CD4-positive, alpha-beta T cell treated with Interleukin-1 beta for 1 hour (primary cell): ENCODE results near the gene AOC3.
"Not testable (repeated sequence)": the region's sequence is repeated elsewhere in the genome, so short reads cannot be mapped to it uniquely, and the experiment has no call there.

Experiments
- DNase-seq, 2 donors: peaks; one replicate each; pipeline ENCODE4 v3.0.0-alpha.2; 2020 to 2022

Gene AOC3

DNA sequence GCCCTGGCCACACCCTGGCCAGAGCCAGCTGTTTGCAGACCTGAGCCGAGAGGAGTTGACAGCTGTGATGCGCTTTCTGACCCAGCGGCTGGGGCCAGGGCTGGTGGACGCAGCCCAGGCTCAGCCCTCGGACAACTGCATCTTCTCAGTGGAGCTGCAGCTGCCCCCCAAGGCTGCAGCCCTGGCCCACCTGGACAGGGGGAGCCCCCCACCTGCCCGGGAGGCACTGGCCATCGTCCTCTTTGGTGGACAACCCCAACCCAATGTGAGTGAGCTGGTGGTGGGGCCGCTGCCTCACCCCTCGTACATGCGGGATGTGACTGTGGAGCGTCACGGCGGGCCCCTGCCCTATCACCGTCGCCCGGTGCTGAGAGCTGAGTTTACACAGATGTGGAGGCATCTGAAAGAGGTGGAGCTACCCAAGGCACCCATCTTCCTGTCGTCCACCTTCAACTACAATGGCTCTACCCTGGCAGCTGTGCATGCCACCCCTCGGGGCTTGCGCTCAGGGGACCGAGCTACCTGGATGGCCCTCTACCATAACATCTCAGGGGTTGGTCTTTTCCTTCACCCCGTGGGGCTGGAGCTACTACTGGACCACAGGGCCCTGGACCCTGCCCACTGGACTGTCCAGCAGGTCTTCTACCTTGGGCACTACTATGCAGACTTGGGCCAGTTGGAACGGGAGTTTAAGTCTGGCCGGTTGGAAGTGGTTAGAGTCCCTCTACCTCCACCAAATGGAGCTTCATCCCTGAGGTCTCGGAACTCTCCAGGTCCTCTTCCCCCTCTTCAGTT is 6.0 kb upstream of the AOC3 start:
- DNase-seq = no peak

DNA sequence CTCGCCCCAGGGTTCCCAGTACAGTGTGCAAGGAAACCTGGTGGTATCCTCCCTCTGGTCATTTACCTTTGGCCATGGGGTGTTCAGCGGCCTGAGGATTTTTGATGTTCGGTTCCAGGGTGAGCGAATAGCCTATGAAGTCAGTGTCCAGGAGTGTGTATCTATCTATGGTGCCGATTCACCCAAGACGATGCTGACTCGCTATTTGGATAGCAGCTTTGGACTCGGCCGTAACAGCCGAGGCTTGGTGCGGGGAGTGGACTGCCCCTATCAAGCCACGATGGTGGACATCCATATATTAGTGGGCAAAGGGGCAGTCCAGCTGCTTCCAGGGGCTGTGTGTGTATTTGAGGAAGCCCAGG is 5.5 kb upstream of the AOC3 start:
- DNase-seq = no peak

GRCh38 chr17:42845918-42846593 is 4.9 kb upstream of the AOC3 start:
- no peak for DNase-seq

DNA sequence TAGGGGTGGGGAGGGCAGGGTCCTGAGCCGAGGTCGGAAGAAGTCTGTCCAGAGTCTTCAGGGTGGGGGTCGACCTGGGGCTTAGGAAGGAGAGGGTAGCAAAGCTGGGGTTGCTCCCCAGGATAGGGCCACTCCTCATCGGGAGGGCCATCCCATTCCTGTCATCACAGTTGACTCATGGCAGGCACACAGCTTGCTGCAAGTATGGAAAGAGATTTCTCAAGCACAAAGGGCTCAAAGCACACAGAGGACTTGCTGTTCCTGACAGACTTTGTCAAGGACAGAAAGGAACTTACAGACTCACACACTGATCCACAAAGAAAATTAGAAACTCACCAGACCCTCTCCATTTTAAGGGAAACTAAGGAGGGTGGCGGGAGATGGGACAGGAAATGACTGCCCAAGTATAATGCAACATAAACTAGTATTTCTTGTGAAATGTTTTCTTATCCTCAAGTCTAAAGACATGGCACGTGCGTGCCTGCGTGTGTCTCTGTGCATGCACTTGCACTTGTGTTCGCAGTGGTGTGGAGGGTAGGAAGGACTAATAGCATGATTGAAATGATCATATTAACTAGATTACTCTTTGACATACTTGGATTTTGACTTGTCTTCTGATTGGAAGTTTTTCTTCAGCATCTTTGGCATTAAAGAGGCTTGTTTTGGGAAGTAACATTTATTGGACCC is 4.3 kb upstream of the AOC3 start:
- DNase-seq = no peak

GRCh38 chr17:42848093-42848492 is 2.9 kb upstream of the AOC3 start:
- no peak for DNase-seq

GRCh38 chr17:42849031-42849430 is 2.0 kb upstream of the AOC3 start:
- no peak for DNase-seq

DNA sequence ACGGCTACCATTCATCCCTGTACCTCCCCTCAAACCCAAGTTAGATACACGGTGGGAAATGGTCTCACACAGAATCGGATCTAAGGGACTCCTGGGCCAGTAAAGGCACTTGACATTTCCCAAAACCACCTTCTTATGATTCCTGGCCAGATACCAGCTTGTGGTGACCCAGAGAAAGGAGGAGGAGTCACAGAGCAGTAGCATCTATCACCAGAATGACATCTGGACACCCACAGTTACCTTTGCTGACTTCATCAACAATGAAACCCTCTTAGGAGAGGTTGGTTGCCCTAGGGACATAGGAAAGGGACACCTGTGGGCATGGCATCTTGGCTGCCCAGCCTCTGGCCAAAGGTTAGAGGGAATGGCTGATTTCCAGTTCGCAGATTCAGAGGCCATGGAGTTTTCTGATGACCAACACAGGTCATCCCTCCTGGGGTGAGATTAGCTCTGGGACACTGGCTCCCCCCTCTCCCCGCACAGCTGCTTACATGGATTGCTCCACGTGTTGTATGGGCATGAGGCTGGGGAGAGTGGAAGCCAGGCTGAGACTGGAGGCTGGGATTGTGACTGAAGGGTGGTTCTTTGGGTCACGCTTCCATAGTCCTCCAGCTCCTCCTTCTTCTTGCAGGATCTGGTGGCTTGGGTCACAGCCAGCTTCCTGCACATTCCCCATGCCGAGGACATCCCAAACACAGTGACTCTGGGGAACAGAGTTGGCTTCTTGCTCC is 1.4 kb upstream of the AOC3 start:
- DNase-seq = no peak

DNA sequence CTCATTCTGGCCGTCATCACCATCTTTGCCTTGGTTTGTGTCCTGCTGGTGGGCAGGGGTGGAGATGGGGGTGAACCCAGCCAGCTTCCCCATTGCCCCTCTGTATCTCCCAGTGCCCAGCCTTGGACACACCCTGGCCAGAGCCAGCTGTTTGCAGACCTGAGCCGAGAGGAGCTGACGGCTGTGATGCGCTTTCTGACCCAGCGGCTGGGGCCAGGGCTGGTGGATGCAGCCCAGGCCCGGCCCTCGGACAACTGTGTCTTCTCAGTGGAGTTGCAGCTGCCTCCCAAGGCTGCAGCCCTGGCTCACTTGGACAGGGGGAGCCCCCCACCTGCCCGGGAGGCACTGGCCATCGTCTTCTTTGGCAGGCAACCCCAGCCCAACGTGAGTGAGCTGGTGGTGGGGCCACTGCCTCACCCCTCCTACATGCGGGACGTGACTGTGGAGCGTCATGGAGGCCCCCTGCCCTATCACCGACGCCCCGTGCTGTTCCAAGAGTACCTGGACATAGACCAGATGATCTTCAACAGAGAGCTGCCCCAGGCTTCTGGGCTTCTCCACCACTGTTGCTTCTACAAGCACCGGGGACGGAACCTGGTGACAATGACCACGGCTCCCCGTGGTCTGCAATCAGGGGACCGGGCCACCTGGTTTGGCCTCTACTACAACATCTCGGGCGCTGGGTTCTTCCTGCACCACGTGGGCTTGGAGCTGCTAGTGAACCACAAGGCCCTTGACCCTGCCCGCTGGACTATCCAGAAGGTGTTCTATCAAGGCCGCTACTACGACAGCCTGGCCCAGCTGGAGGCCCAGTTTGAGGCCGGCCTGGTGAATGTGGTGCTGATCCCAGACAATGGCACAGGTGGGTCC is 607 bp downstream of the AOC3 start:
- DNase-seq = not testable (repeated sequence)

DNA sequence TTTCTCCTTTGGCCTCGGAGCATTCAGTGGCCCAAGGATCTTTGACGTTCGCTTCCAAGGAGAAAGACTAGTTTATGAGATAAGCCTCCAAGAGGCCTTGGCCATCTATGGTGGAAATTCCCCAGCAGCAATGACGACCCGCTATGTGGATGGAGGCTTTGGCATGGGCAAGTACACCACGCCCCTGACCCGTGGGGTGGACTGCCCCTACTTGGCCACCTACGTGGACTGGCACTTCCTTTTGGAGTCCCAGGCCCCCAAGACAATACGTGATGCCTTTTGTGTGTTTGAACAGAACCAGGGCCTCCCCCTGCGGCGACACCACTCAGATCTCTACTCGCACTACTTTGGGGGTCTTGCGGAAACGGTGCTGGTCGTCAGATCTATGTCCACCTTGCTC is 1.4 kb downstream of the AOC3 start:
- no peak for DNase-seq

DNA sequence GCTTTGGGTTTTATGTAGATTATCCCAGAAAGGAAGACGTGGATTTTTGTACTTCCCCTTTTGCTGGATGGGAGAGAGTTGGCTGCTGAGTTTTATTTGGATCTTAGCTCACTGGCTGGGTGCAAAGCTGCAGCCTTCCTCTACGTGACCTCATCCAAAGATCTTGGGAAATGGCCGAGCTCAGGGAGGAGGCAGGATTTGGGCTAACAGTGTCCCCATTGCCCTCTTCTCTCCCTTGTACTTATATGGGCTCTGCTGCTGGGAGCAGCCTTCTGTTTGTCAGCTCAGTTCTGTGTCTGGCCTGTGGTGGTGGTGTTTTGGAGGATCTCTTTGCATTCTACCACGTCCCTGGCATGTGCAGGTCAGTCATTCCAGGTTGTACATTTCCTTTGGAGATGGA is 2.0 kb downstream of the AOC3 start:
- DNase-seq = no peak

GRCh38 chr17:42853597-42853967 is 2.6 kb downstream of the AOC3 start:
- no peak for DNase-seq

GRCh38 chr17:42853968-42854790 is 3.2 kb downstream of the AOC3 start:
- DNase-seq = no peak

GRCh38 chr17:42855048-42855596 is 4.1 kb downstream of the AOC3 start:
- peak in 1 of 2 donors; percentile 6 for DNase-seq

DNA sequence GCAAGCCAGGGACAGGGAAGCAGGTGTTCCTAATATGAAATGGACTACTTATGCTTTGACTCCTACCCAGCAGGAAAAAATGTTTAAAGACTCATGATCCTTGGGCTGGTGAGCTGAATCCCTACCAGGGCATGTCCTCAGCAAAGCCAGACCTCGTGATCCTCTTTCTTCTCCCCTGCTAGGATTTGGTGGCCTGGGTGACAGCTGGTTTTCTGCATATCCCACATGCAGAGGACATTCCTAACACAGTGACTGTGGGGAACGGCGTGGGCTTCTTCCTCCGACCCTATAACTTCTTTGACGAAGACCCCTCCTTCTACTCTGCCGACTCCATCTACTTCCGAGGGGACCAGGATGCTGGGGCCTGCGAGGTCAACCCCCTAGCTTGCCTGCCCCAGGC is 5.1 kb downstream of the AOC3 start:
- DNase-seq = not testable (repeated sequence)

- DNase-seq = not testable (repeated sequence)
These were observed 5.5 kb downstream of the AOC3 start for GRCh38 chr17:42856516-42856915.

DNA sequence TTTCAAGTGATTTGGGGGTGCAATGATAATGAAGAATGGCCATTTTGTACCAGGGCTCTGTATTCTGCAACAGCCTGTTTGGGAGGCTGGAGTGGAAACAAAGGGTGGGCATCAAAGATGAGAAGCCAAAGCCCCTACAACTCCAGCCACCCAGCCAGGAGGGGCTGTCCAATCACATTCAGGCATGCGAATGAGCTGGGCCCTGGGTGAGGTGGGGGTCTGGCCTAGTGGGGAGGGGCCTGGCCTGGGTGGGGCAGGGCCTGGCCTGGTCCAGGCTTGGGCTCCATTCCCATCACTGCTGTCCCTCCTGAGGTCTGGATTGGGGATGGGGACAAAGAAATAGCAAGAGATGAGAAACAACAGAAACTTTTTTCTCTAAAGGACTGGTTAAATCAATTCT is 6.4 kb downstream of the AOC3 start:
- DNase-seq = no peak

- no peak for DNase-seq
These were observed 14.7 kb downstream of the AOC3 start for GRCh38 chr17:42865638-42866094.

DNA sequence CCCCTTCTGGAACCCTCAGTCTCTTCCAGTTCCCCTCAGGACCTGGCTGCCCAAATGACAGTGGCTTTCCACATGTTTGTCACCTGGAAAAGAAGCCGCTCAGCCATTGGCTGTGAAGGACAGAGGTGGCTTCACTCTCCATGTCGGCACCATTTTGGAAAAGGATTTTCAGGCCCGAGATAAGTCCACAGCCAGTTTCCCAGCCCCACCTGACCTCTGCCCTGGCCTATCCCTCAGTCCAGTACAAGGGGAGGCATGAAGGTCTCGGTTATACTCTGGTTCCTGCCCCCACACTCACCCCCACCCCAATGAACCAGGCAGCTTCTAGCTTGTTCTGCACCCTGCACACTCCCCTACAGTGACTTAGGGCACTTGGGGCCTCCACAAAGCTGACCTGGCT is 15.2 kb downstream of the AOC3 start:
- DNase-seq = no peak

DNA sequence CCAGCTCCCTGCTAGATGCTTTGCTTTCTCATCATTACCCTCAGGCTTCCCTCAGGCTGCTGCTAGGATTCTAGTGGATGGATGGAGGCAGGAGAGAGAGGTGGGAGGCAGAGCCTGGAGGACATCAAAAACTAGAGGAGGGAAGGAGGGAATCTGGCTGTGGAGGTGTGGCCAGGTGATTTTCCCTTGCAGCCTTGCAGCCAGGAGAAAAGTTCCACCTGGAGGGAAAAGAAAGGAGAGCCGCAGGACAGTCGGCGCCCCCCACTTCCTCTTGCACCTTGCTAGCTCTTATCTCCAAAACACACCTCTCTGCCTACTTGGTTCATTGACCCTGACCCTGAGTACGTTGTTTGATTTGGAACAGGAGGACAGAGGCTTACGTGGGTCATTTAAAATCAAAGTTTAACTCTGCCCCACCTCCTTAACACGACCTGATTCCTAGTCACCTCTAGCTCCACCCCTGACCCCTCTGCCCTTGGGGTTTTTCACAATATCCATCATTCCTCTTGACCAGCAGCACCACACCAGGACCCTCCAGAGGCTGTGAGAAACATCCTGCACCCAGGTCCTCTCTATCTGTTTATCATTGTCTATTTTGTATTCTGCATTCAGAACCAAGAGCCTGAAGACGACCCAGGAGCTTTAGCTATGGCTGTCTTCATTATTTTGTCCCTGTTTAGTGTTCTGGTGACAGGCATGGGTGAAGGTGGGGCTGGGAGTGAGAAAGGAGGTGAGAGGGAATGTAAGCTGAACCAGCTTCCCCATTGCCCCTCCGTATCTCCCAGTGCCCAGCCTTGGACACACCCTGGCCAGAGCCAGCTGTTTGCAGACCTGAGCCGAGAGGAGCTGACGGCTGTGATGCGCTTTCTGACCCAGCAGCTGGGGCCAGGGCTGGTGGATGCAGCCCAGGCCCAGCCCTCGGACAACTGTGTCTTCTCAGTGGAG is 15.9 kb downstream of the AOC3 start:
- no peak for DNase-seq
